ENCODE results near the gene ARHGEF5. TPM values are rescaled to one million over a fixed set of nuclear protein-coding genes. Genes with fewer than 3 reads are reported as not detected.
A peak's percentile ranks its signal among the peaks of the same experiment; 100 is the strongest.

Gene ARHGEF5
- polyA plus RNA-seq, 1 donor (not counting 4 experiments of a cell fraction or from before 2014, with no cell fraction given): 24.2 TPM

- H3K27me3 ChIP-seq (ENCODE audit: control insufficient read depth, extremely low read depth, insufficient read depth, low read length): no peaks in the 10 kb centered on the region
- peak overlapping the region; percentile 49 for H3K4me2 ChIP-seq (ENCODE audit: control insufficient read depth, extremely low read depth, insufficient read depth, low read depth, low read length)
- H3K9me3 ChIP-seq (ENCODE audit: control insufficient read depth, low read depth, low read length): no peaks in the 10 kb centered on the region
- no peaks in the 10 kb centered on the region for H3K79me2 ChIP-seq (ENCODE audit: control insufficient read depth, insufficient read depth, low read length)
- TF ChIP-seq CTCF (optimal IDR thresholded peaks at IDR 0.05 in 1 of 3, IDR thresholded peaks at IDR 0.05 in 1 of 3, conservative IDR thresholded peaks at IDR 0.05 in 1 of 3; ENCODE audit: extremely low read depth in 1 of 3, insufficient read depth in 2 of 3, low read length in 3 of 3) (peak; percentile 38 to 57 (median 56)), EZH2 (IDR thresholded peaks at IDR 0.05; ENCODE audit: low read length) (no peak)
- no peak overlapping the region for H3K27ac ChIP-seq (ENCODE audit: control insufficient read depth, insufficient read depth, low read length)
- no peak overlapping the region for H3K9ac ChIP-seq (ENCODE audit: control insufficient read depth, extremely low read depth, insufficient read depth, low read length)
- no peaks in the 10 kb centered on the region for H4K20me1 ChIP-seq (ENCODE audit: control insufficient read depth, extremely low read depth, insufficient read depth, low read length)
- dilution Hi-C loops (cut with MboI; ENCODE audit: extremely low pct_ligation_motif_present, low sequenced_read_pairs): no loop called here
- no peaks in the 10 kb centered on the region for H3K4me1 ChIP-seq (ENCODE audit: control insufficient read depth, extremely low read depth, insufficient read depth, low read length)
- DNase-seq (ENCODE audit: low read depth, low spot score) (no peak), FAIRE-seq (peak; percentile 29)
- peak overlapping the region; percentile 57 for H2AFZ ChIP-seq (ENCODE audit: control insufficient read depth, low read length)
- H3K4me3 ChIP-seq (ENCODE audit: control insufficient read depth in 2 of 3, extremely low read depth in 1 of 3, insufficient read depth in 2 of 3, low read depth in 1 of 3, low read length in 3 of 3): no peak overlapping the region
- no peaks in the 10 kb centered on the region for H3K9me1 ChIP-seq (ENCODE audit: control insufficient read depth, extremely low read depth, insufficient read depth, low read length)
- H3K36me3 ChIP-seq (ENCODE audit: control insufficient read depth in 2 of 2, extremely low read depth in 1 of 2, insufficient read depth in 2 of 2, low read length in 2 of 2): no peaks in the 10 kb centered on the region
Observed at GRCh38 chr7:144391823-144392255, 36.6 kb downstream of the ARHGEF5 start.

- no peak for DNase-seq (ENCODE audit: low read depth, low spot score)
- no peak overlapping the region for H2AFZ ChIP-seq (ENCODE audit: control insufficient read depth, low read length)
- H3K4me3 ChIP-seq (ENCODE audit: control insufficient read depth in 2 of 3, extremely low read depth in 1 of 3, insufficient read depth in 2 of 3, low read depth in 1 of 3, low read length in 3 of 3): no peak overlapping the region
- H3K9me3 ChIP-seq (ENCODE audit: control insufficient read depth, low read depth, low read length): no peaks in the 10 kb centered on the region
- no peak for TF ChIP-seq CTCF (optimal IDR thresholded peaks at IDR 0.05 in 1 of 3, IDR thresholded peaks at IDR 0.05 in 1 of 3, conservative IDR thresholded peaks at IDR 0.05 in 1 of 3; ENCODE audit: extremely low read depth in 1 of 3, insufficient read depth in 2 of 3, low read length in 3 of 3)
- no peak for TF ChIP-seq EZH2 (IDR thresholded peaks at IDR 0.05; ENCODE audit: low read length)
- no peaks in the 10 kb centered on the region for H3K9me1 ChIP-seq (ENCODE audit: control insufficient read depth, extremely low read depth, insufficient read depth, low read length)
- no peaks in the 10 kb centered on the region for H4K20me1 ChIP-seq (ENCODE audit: control insufficient read depth, extremely low read depth, insufficient read depth, low read length)
- H3K27ac ChIP-seq (ENCODE audit: control insufficient read depth, insufficient read depth, low read length): no peak overlapping the region
- H3K9ac ChIP-seq (ENCODE audit: control insufficient read depth, extremely low read depth, insufficient read depth, low read length): no peak overlapping the region
- no peaks in the 10 kb centered on the region for H3K36me3 ChIP-seq (ENCODE audit: control insufficient read depth in 2 of 2, extremely low read depth in 1 of 2, insufficient read depth in 2 of 2, low read length in 2 of 2)
- H3K4me2 ChIP-seq (ENCODE audit: control insufficient read depth, extremely low read depth, insufficient read depth, low read depth, low read length): no peak overlapping the region
- H3K79me2 ChIP-seq (ENCODE audit: control insufficient read depth, insufficient read depth, low read length): no peaks in the 10 kb centered on the region
- no peaks in the 10 kb centered on the region for H3K4me1 ChIP-seq (ENCODE audit: control insufficient read depth, extremely low read depth, insufficient read depth, low read length)
- no peak for FAIRE-seq
- dilution Hi-C loops (cut with MboI; ENCODE audit: extremely low pct_ligation_motif_present, low sequenced_read_pairs): no loop called here
- no peaks in the 10 kb centered on the region for H3K27me3 ChIP-seq (ENCODE audit: control insufficient read depth, extremely low read depth, insufficient read depth, low read length)
Observed at GRCh38 chr7:144397086-144397485, 41.9 kb downstream of the ARHGEF5 start.

All from keratinocyte (primary cell).